ENCODE results near the gene SEC14L2. TPM values are rescaled to one million over a fixed set of nuclear protein-coding genes. Genes with fewer than 3 reads are reported as not detected.

The SEC14L2 gene
- total RNA-seq, 1 experiment from 2014 or later: 9.4 TPM

- Mint-ChIP-seq H3K4me3 (ENCODE audit: unreplicated experiment) (peak overlapping the region; percentile 85), H3K9me3 (ENCODE audit: unreplicated experiment) (no peaks in the 10 kb centered on the region), H3K27ac (ENCODE audit: unreplicated experiment) (peak overlapping the region; percentile 82), H3K36me3 (ENCODE audit: insufficient read depth, unreplicated experiment) (peaks cover 28% of the 10 kb centered on the region), H3K4me1 (ENCODE audit: low read depth, unreplicated experiment) (peaks cover 35% of the 10 kb centered on the region), H3K27me3 (ENCODE audit: insufficient read depth, unreplicated experiment) (no peaks in the 10 kb centered on the region)
- BruUV-seq (replicated peaks): no TSS peak
- Histone ChIP-seq H3K9me3 (no peaks in the 10 kb centered on the region), H3K27me3 (replicated peaks; ENCODE audit: control insufficient read depth, insufficient read depth, low read length) (no peaks in the 10 kb centered on the region), H3K36me3 (ENCODE audit: control insufficient read depth, insufficient read depth, low read length) (peaks cover 1% of the 10 kb centered on the region; the same call in 1 of the 2 replicates), H3K4me1 (peaks cover 55% of the 10 kb centered on the region), H3K4me3 (ENCODE audit: low read depth, low read length) (peak overlapping the region; percentile 62)
- intact Hi-C loops (cut with micrococcal nuclease; ENCODE audit: unreplicated experiment): loop anchor here (1.0 kb wide), 1 partner anchor 31 kb away; no protein-coding TSS in a partner anchor
- no peak for TF ChIP-seq CTCF (IDR thresholded peaks at IDR 0.05; ENCODE audit: insufficient read depth in 1 of 2, low read depth in 1 of 2, low read length in 1 of 2, severe bottlenecking in 1 of 2, unreplicated experiment in 1 of 2)
- peak; percentile 39 to 51 for DNase-seq
- CTCF ChIA-PET: interaction anchor here (0.6 to 4.3 kb wide), 12 partner anchors 12 to 1116 kb away, joined by 3 to 29 read pairs (median 4); partner anchors contain the start of genes RNF215 and SEC14L2
- POLR2A ChIA-PET: interaction anchor here (0.9 to 2.1 kb wide), 6 partner anchors 8 to 641 kb away, joined by 3 to 19 read pairs (median 7); partner anchors contain the start of genes CCDC157, PES1, SEC14L2 and SF3A1
Measured at GRCh38 chr22:30422481-30423300, 25.9 kb downstream of the SEC14L2 start.

GRCh38 chr22:30423301-30423958, 26.6 kb downstream of the SEC14L2 start:
- peaks cover 35% of the 10 kb centered on the region for H3K4me1 Mint-ChIP-seq (ENCODE audit: low read depth, unreplicated experiment)
- peak overlapping the region; percentile 85 for H3K4me3 Mint-ChIP-seq (ENCODE audit: unreplicated experiment)
- CTCF ChIA-PET: interaction anchor here (0.6 to 4.3 kb wide), 13 partner anchors 11 to 241 kb away, joined by 3 to 29 read pairs (median 4); partner anchors contain the start of genes RNF215 and SEC14L2
- peak overlapping the region; percentile 82 for H3K27ac Mint-ChIP-seq (ENCODE audit: unreplicated experiment)
- TF ChIP-seq CTCF (IDR thresholded peaks at IDR 0.05; ENCODE audit: insufficient read depth in 1 of 2, low read depth in 1 of 2, low read length in 1 of 2, severe bottlenecking in 1 of 2, unreplicated experiment in 1 of 2): peak in 1 of 2 experiments; percentile 16
- peaks cover 28% of the 10 kb centered on the region for H3K36me3 Mint-ChIP-seq (ENCODE audit: insufficient read depth, unreplicated experiment)
- Histone ChIP-seq H3K9me3 (no peaks in the 10 kb centered on the region), H3K36me3 (ENCODE audit: control insufficient read depth, insufficient read depth, low read length) (peaks cover 1% of the 10 kb centered on the region; the same call in 1 of the 2 replicates), H3K27me3 (replicated peaks; ENCODE audit: control insufficient read depth, insufficient read depth, low read length) (no peaks in the 10 kb centered on the region), H3K4me3 (ENCODE audit: low read depth, low read length) (peak overlapping the region; percentile 62), H3K4me1 (peaks cover 47% of the 10 kb centered on the region)
- DNase-seq: peak in 1 of 2 experiments; percentile 50
- POLR2A ChIA-PET: interaction anchor here (0.5 to 2.1 kb wide), 11 partner anchors 9 to 1272 kb away, joined by 3 to 19 read pairs (median 6); partner anchors contain the start of genes CCDC157, PES1, RNF215 and SEC14L2
- no peaks in the 10 kb centered on the region for H3K9me3 Mint-ChIP-seq (ENCODE audit: unreplicated experiment)
- intact Hi-C loops (cut with micrococcal nuclease; ENCODE audit: unreplicated experiment): loop anchor here (1.0 kb wide), 1 partner anchor 32 kb away; no protein-coding TSS in a partner anchor
- TSS peak; percentile 28 for BruUV-seq (replicated peaks)
- H3K27me3 Mint-ChIP-seq (ENCODE audit: insufficient read depth, unreplicated experiment): no peaks in the 10 kb centered on the region

Data from Caco-2 (cell line).